GM18858 (cell line): Measurements from ENCODE around the gene SAMD4A.

Experiments used
- ATAC-seq: cut with Tn5 transposase; IDR thresholded peaks from one replicate; pipeline ENCODE4 v1.9.1; 2021; ENCODE audit not compliant: unreplicated experiment

The SAMD4A gene

GRCh38 chr14:54675236-54676128, 108.6 kb downstream of the SAMD4A start:
- no peak for ATAC-seq

- no peak for ATAC-seq
Measured at GRCh38 chr14:54676812-54677708, 110.1 kb downstream of the SAMD4A start.

- no peak for ATAC-seq
Measured at GRCh38 chr14:54680651-54681050, 113.7 kb downstream of the SAMD4A start.

GRCh38 chr14:54681811-54682261, 114.9 kb downstream of the SAMD4A start:
- no peak for ATAC-seq

- no peak for ATAC-seq
Measured at GRCh38 chr14:54682578-54682977, 115.7 kb downstream of the SAMD4A start.

GRCh38 chr14:54683882-54684794, 117.2 kb downstream of the SAMD4A start:
- no peak for ATAC-seq

GRCh38 chr14:54685286-54685845, 118.4 kb downstream of the SAMD4A start:
- no peak for ATAC-seq

- no peak for ATAC-seq
Measured at GRCh38 chr14:54686219-54686870, 119.4 kb downstream of the SAMD4A start.

GRCh38 chr14:54686871-54687749, 120.2 kb downstream of the SAMD4A start:
- ATAC-seq = no peak

- ATAC-seq = no peak
Measured at GRCh38 chr14:54687750-54688119, 120.8 kb downstream of the SAMD4A start.

GRCh38 chr14:54688229-54688628, 121.3 kb downstream of the SAMD4A start:
- ATAC-seq = no peak

GRCh38 chr14:54689928-54690327, 123.0 kb downstream of the SAMD4A start:
- ATAC-seq = no peak

GRCh38 chr14:54690887-54691286, 124.0 kb downstream of the SAMD4A start:
- no peak for ATAC-seq

- no peak for ATAC-seq
Measured at GRCh38 chr14:54691525-54692283, 124.8 kb downstream of the SAMD4A start.

GRCh38 chr14:54692284-54692772, 125.4 kb downstream of the SAMD4A start:
- no peak for ATAC-seq

- ATAC-seq = no peak
Measured at GRCh38 chr14:54693761-54694160, 126.8 kb downstream of the SAMD4A start.

- ATAC-seq = no peak
Measured at GRCh38 chr14:54695196-54695595, 128.3 kb downstream of the SAMD4A start.

GRCh38 chr14:54697001-54697400, 130.1 kb downstream of the SAMD4A start:
- ATAC-seq = no peak
